Renal cortex interstitium (tissue), 11 donors: ENCODE data around the gene MYRF. TPM values are rescaled to one million over a fixed set of nuclear protein-coding genes. Genes with fewer than 3 reads are reported as not detected.
A peak's percentile ranks its signal among the peaks of the same experiment; 100 is the strongest.

ENCODE experiments used
- DNase-seq, 11 donors: peaks; one replicate each; pipeline ENCODE4 v3.0.0-alpha.2; 2013; ENCODE audit warnings: low read depth in 9 of 11, low spot score in 4 of 11; ENCODE audit errors: extremely low read depth in 1 of 11
- polyA plus RNA-seq, 3 donors: library from polyadenylated mRNA; unstranded; fragments of 120-200 nt; gene quantifications; one replicate each; pipeline ENCODE4 v1.2.1, GENCODE V29; 2013; ENCODE audit not compliant: insufficient read length in 3 of 3

The MYRF gene
- polyA plus RNA-seq, 3 donors: 21.7 to 27.8 (median 23.4) TPM

- DNase-seq: no peak
Observed at GRCh38 chr11:61768376-61769076, 16.1 kb downstream of the MYRF start.

- no peak for DNase-seq
Observed at GRCh38 chr11:61769169-61769920, 16.9 kb downstream of the MYRF start.

- no peak for DNase-seq
Observed at GRCh38 chr11:61769946-61770683, 17.7 kb downstream of the MYRF start.

- no peak for DNase-seq
Observed at GRCh38 chr11:61771195-61771894, 18.9 kb downstream of the MYRF start.

- peak in 2 of 11 donors; percentile 71 to 75 for DNase-seq
Observed at GRCh38 chr11:61771985-61772455, 19.6 kb downstream of the MYRF start.

- no peak for DNase-seq
Observed at GRCh38 chr11:61773356-61773755, 20.9 kb downstream of the MYRF start.

GRCh38 chr11:61773809-61774208 is 21.4 kb downstream of the MYRF start:
- DNase-seq: no peak

GRCh38 chr11:61774411-61774810 is 22.0 kb downstream of the MYRF start:
- no peak for DNase-seq

- no peak for DNase-seq
Observed at GRCh38 chr11:61775106-61775505, 22.7 kb downstream of the MYRF start.

- DNase-seq: no peak
Observed at GRCh38 chr11:61775606-61776554, 23.4 kb downstream of the MYRF start.

- no peak for DNase-seq
Observed at GRCh38 chr11:61776561-61777075, 24.2 kb downstream of the MYRF start.

- no peak for DNase-seq
Observed at GRCh38 chr11:61777234-61778090, 25.0 kb downstream of the MYRF start.

GRCh38 chr11:61778357-61778886 is 26.0 kb downstream of the MYRF start:
- no peak for DNase-seq

- DNase-seq: no peak
Observed at GRCh38 chr11:61778920-61779650, 26.6 kb downstream of the MYRF start.

- DNase-seq: no peak
Observed at GRCh38 chr11:61779666-61780525, 27.5 kb downstream of the MYRF start.
